ENCODE data around the gene SIGLEC7.

SIGLEC7 gene

DNA sequence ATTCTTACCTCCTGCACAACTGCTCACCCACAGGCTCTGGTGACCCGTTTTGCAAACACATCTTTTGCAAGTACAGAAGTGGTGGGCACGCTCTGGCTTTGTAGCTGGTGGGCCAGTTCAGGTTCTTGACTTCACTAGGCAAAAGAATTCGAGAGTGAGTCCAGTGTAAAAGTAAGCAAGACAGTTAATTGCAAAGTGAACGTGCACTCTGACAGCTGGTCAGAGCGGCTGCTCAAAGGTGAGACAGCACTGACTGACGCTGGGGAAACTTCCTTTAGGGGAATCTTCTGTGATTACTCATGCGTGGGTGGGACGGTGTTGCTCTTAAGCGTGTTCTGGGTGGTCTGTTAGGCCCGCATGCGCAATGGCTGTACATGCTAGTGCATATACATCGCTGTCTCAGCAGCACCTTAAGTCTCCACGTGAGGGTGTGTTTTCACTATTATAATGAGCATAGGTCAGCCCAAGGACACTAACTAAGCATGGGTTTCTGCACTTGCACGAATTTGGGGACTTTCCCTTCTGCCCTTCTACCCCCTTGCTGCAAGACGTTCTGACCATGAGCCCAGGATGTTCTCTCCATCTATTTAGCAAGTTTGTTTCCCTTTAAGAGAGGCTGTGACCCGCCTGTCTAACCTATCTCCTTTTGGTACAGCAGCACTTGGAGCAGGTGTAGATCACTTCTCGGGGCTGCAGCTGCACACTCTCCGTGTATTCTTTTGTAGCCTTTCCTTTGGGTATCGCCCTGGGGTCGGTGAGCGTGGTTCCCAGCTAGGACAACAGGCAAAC, 52.6 kb downstream of the SIGLEC7 start:
- no peak for DNase-seq (ENCODE audit: extremely low read depth, low read depth)
- no peak overlapping the region for H3K4me3 ChIP-seq (replicated peaks; ENCODE audit: low read depth, low read length)
- TF ChIP-seq, protein P1, sequence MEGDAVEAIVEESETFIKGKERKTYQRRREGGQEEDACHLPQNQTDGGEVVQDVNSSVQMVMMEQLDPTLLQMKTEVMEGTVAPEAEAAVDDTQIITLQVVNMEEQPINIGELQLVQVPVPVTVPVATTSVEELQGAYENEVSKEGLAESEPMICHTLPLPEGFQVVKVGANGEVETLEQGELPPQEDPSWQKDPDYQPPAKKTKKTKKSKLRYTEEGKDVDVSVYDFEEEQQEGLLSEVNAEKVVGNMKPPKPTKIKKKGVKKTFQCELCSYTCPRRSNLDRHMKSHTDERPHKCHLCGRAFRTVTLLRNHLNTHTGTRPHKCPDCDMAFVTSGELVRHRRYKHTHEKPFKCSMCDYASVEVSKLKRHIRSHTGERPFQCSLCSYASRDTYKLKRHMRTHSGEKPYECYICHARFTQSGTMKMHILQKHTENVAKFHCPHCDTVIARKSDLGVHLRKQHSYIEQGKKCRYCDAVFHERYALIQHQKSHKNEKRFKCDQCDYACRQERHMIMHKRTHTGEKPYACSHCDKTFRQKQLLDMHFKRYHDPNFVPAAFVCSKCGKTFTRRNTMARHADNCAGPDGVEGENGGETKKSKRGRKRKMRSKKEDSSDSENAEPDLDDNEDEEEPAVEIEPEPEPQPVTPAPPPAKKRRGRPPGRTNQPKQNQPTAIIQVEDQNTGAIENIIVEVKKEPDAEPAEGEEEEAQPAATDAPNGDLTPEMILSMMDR (IDR thresholded peaks at IDR 0.05; ENCODE audit: low read depth, low read length, missing control alignments): no peak

DNA sequence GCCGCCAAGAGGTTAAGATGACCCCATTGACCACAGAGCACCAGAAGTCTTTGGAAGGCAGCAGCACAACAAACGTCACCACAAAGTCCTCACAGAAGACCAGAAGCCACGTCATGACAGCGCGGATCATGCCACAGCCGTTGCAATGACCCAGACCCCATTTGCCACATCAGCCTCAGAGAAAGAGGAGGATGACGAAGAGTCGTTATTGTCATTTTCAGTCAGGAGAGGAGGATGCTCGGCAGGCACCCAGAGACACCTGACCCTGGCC, 53.1 kb downstream of the SIGLEC7 start:
- no peak overlapping the region for H3K4me3 ChIP-seq (replicated peaks; ENCODE audit: low read depth, low read length)
- no peak for DNase-seq (ENCODE audit: extremely low read depth, low read depth)
- TF ChIP-seq, protein P1 (IDR thresholded peaks at IDR 0.05; ENCODE audit: low read depth, low read length, missing control alignments): no peak

DNA sequence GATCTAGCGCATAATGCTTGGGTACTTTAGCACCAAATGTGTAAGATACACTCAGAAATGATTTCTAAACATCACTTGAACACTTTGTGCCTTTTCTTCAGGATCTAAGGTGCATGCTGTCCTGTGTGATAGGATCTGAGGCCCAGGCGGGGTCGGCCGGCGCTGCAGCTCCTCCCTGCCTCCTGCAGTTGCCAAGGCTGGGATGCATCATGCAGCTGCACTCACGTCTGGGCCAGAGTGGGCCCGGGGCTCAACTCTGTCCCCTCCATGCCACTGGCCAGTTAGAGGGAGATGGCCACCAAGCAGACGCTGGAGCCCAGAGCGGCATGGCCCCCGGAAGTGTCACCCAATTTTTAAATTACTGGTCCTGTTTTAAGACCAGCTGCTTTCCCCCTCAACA, 53.5 kb downstream of the SIGLEC7 start:
- no peak for DNase-seq (ENCODE audit: extremely low read depth, low read depth)
- TF ChIP-seq, protein P1 (IDR thresholded peaks at IDR 0.05; ENCODE audit: low read depth, low read length, missing control alignments): no peak

DNA sequence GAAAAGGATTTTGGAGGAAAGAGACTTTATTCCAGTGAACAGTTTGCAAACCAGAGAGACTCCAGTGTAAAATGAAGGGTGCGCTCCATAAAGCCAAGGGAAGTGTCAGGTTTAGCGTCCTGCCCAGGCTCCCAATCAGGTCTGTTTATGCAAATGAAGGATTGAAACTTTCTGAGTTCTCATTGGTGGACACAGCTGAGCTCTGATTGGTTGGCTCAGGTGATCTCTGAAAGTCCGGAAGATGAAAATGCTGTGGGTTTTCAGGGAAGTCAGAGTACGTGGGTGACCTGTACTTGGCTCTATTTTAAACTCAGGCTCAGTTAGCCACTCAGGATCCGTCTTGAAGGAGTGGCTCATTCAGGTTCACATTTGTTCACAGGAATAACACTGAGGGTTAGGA, 54.1 kb downstream of the SIGLEC7 start:
- DNase-seq (ENCODE audit: extremely low read depth, low read depth): no peak
- H3K4me3 ChIP-seq (replicated peaks; ENCODE audit: low read depth, low read length): no peak overlapping the region
- TF ChIP-seq, protein P1 (IDR thresholded peaks at IDR 0.05; ENCODE audit: low read depth, low read length, missing control alignments): no peak

More for the DNA sequence above, 53.5 kb downstream of the SIGLEC7 start:
- no peak overlapping the region for H3K4me3 ChIP-seq (replicated peaks; ENCODE audit: low read depth, low read length)

DNA sequence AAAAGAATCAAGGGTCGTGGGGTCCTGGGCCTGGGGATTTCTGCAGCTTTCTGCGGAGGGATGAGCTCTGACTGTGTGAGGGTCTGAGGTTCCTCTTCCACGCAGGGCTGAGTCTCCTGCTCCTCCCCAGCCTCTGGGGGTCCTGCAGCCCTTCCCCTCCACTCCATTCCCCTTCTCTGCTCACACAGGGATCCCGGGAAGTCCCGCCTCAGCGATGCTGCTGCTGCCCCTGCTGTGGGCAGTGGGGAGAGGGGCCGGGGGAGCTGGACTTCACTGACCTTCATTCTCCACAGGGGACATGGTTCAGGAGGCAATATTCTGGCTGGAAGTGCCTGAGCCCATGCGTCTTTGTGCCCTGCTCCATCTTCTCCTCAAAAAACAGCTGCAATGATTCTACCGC, 56.5 kb downstream of the SIGLEC7 start:
- no peak overlapping the region for H3K4me3 ChIP-seq (replicated peaks; ENCODE audit: low read depth, low read length)
- no peak for DNase-seq (ENCODE audit: extremely low read depth, low read depth)
- TF ChIP-seq, protein P1 (IDR thresholded peaks at IDR 0.05; ENCODE audit: low read depth, low read length, missing control alignments): no peak

DNA sequence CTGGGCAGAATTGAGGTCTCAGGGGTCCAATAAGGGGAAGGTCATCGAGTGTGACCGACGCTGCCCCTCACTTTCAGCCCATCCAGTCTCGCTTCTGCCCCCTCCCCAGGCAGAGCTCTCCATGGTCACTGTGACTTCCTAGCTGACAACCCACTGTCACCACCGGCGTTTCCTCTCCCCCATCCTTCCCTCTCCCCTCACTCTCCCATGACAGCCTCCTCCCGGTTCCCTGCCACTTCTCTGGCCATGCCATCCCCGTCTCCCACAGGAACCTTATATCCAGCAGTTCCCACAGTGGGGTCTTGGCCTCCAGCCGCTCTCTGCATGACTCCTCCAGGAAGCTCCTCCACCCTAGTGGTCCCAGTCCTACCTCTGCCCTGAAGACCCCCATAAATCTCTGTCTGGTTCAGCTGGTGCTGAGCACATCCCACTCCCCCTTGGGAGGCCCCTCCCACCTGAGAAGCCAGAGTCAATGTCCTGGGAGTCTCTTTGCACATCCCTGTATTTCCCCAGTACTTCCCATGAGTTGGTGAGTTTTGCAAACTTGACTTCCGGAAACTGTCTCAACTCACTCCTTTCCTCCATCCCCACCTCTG, 58.1 kb downstream of the SIGLEC7 start:
- no peak overlapping the region for H3K4me3 ChIP-seq (replicated peaks; ENCODE audit: low read depth, low read length)
- DNase-seq (ENCODE audit: extremely low read depth, low read depth): no peak
- TF ChIP-seq, protein P1 (IDR thresholded peaks at IDR 0.05; ENCODE audit: low read depth, low read length, missing control alignments): no peak
